Heart right ventricle (tissue), 16 donors: ENCODE results near the gene KMT5B. TPM values are rescaled to one million over a fixed set of nuclear protein-coding genes. Genes with fewer than 3 reads are reported as not detected.

Experiments
- ATAC-seq, 8 donors: fragments of 200-7000 bp; cut with Tn5 transposase; one replicate each; pipeline ENCODE4 v1.9.1; 2020; ENCODE audit warnings: mild to moderate bottlenecking in 8 of 8, moderate library complexity in 8 of 8, moderate number of reproducible peaks in 1 of 8
- DNase-seq, 2 donors: peaks; one replicate each; pipeline ENCODE4 v3.0.0-alpha.2; 2020
- H3K27ac ChIP-seq, 10 donors: fragments of 200-600 bp; sonication (generic) in 2 of 10; one replicate each; pipeline versions ENCODE4 v1.5.0 to v1.8.0; 2020 to 2022; ENCODE audit warnings: mild to moderate bottlenecking in 3 of 10
- H3K27me3 ChIP-seq, 7 donors: fragments of 200-600 bp; one replicate each; pipeline ENCODE4 v1.8.0; 2021 to 2022; ENCODE audit warnings: mild to moderate bottlenecking in 2 of 7
- H3K36me3 ChIP-seq, 9 donors: fragments of 200-600 bp; sonication (generic) in 1 of 9; one replicate each; pipeline versions ENCODE4 v1.5.0 to v1.8.0; 2020 to 2022; ENCODE audit warnings: mild to moderate bottlenecking in 2 of 9
- H3K4me1 ChIP-seq, 9 donors: fragments of 200-600 bp; sonication (generic) in 1 of 9; one replicate each; pipeline versions ENCODE4 v1.5.0 to v1.8.0; 2020 to 2022; ENCODE audit warnings: mild to moderate bottlenecking in 4 of 9
- H3K4me3 ChIP-seq, 10 donors: fragments of 200-600 bp; sonication (generic) in 2 of 10; one replicate each; pipeline versions ENCODE4 v1.5.0 to v1.8.0; 2020 to 2022; ENCODE audit warnings: mild to moderate bottlenecking in 7 of 10, moderate library complexity in 2 of 10
- H3K9me3 ChIP-seq, 11 donors: fragments of 200-600 bp in 10 of 11; sonication (generic) in 2 of 11; one replicate each; pipeline versions ENCODE4 v1.5.0 to v1.8.0; 2013 to 2022; ENCODE audit warnings: mild to moderate bottlenecking in 2 of 11, control low read depth in 1 of 11, moderate library complexity in 1 of 11
- CTCF ChIP-seq, 9 donors: fragments of 200-600 bp; sonication (generic) in 2 of 9; IDR thresholded peaks; one replicate each; pipeline versions ENCODE4 v1.5.0 to v1.8.0; 2021 to 2022; ENCODE audit warnings: antibody characterized with exemption in 9 of 9, mild to moderate bottlenecking in 5 of 9, moderate library complexity in 1 of 9
- WGBS, 2 donors: extraction: QIAGEN DNeasy Blood & Tissue Kit; methylation state at CpG; one replicate each; pipeline ENCODE4 v1.1.7; 2013; ENCODE audit warnings: inconsistent platforms in 1 of 2; 5-methylcytosine and 5-hydroxymethylcytosine counted together
- intact Hi-C, 10 donors: fragments of 100-400 bp; cut with DNase I; formaldehyde crosslinking; loops; one replicate each; pipeline versions ENCODE4 v1.11.1 to v1.14.2; 2022
- polyA plus RNA-seq, 2 donors: library from polyadenylated mRNA; stranded (reverse); fragments of 200-250 nt; gene quantifications; one replicate each; pipeline ENCODE4 v1.2.3, GENCODE V29; 2013
- total RNA-seq, 10 donors: library from RNA; stranded (reverse); fragmentation: NEBNext Ultra II Directional in 3 of 10; extraction: Animal tissue kit (Norgen Biotek cat#: 25700) in 3 of 10; gene quantifications; one replicate each; pipeline versions ENCODE4 v1.2.1 to v1.2.4, GENCODE V29; 2021 to 2023
- donor health status: Arrhythmogenic right ventricular cardiomyopathy.
- donor health status: ischemic (EF 13 %, LVEDD 7.1; RV severe dilation, severe dysfunction).
- donor health status: healthy with polysubstance abuse.
- donor health status: DM: no; HTN: yes; CAD: no.
- donor health status: DM: no; HTN: no; CAD: no.
- donor health status: ischemic (EF 25% LVEDD 6.9; RV normal size, moderate dysfunction).
- donor health status: ischemic (EF 25% LVEDD 5.7; RV mildly dilated, moderate dysfunction).
- donor health status: healthy.
- donor health status: DM: yes; HTN: yes; CAD: no.
- donor health status: Ischemic cardiomyopathy.
- donor health status: ischemic (EF 35%, LVEDD 5.7; RV mildly dilated, moderate dysfunction).
- donor health status: nonischemic (EF 11% LVEDD 7.7; RV severe dilation, severe dysfunction).
- donor health status: DM: yes; HTN: yes; CAD: no.
- donor health status: PGD.
- donor health status: ischemic (EF 29% LVEDD 5.4; RV normal size, mild dysfunction).
- donor health status: nonischemic (EF 23%, LVEDD 6.1; RV moderate dilation, normal function).

KMT5B gene
- total and polyA plus RNA-seq, 12 donors, result 10.5 to 37.1 (median 29.6) TPM

GRCh38 chr11:68215524-68216170 is 2.6 kb upstream of the KMT5B start:
- TF ChIP-seq CTCF (IDR thresholded peaks at IDR 0.05), result no peak
- DNase-seq, result no peak
- Histone ChIP-seq H3K4me1 (peaks cover 15 to 45% (median 32%) of the 10 kb centered on the region in 9 donors), H3K36me3 (no peaks in the 10 kb centered on the region), H3K4me3 (peak overlapping the region in 1 of 10 donors; percentile 3), H3K27ac (peak overlapping the region; percentile 56 to 87 (median 73)), H3K27me3 (no peaks in the 10 kb centered on the region), H3K9me3 (no peaks in the 10 kb centered on the region)
- intact Hi-C loops, result loop anchor here in 1 of 10 donors (10.0 kb wide), 1 partner anchor 181 kb away; the partner anchor contains the start of genes NDUFS8 and TCIRG1
- no peak for ATAC-seq
- WGBS, 2 donors, result 86 to 87% methylated on average over 6 of the region's 6 CpGs

- Histone ChIP-seq H3K4me1 (peaks cover 15 to 51% (median 37%) of the 10 kb centered on the region in 9 donors), H3K27ac (peak overlapping the region in 1 of 10 donors; percentile 85), H3K4me3 (no peak overlapping the region), H3K36me3 (no peaks in the 10 kb centered on the region), H3K9me3 (no peaks in the 10 kb centered on the region), H3K27me3 (no peaks in the 10 kb centered on the region)
- intact Hi-C loops, result loop anchor here in 1 of 10 donors (10.0 kb wide), 1 partner anchor 180 kb away; the partner anchor contains the start of genes NDUFS8 and TCIRG1
- 72 to 75% methylated on average over 15 of the region's 15 CpGs for WGBS, 2 donors
- no peak for TF ChIP-seq CTCF (IDR thresholded peaks at IDR 0.05)
- ATAC-seq (no peak), DNase-seq (no peak)
Observed at GRCh38 chr11:68215087-68215445, 2.0 kb upstream of the KMT5B start.

- ATAC-seq (peak; percentile 1 to 49 (median 6)), DNase-seq (peak; percentile 10 to 44)
- TF ChIP-seq CTCF (IDR thresholded peaks at IDR 0.05), result no peak
- WGBS, 2 donors, result 17 to 18% methylated on average over 58 of the region's 58 CpGs
- H3K4me3 ChIP-seq, result peak overlapping the region; percentile 68 to 97 (median 81)
- no peaks in the 10 kb centered on the region for H3K36me3 ChIP-seq
- H3K27me3 ChIP-seq, result no peaks in the 10 kb centered on the region
- intact Hi-C loops, result loop anchor here in 4 of 10 donors (5.0 to 10.0 kb wide), 4 partner anchors 92 to 180 kb away; partner anchors contain the start of genes TCIRG1 (in 2 of the 4), CHKA (in 1 of the 4) and NDUFS8 (in 1 of the 4)
- H3K27ac ChIP-seq, result peak overlapping the region; percentile 94 to 100 (median 100)
- peaks cover 15 to 57% (median 41%) of the 10 kb centered on the region in 9 donors for H3K4me1 ChIP-seq
- no peaks in the 10 kb centered on the region for H3K9me3 ChIP-seq
Observed at GRCh38 chr11:68214173-68215086, 1.3 kb upstream of the KMT5B start.
